Measurements from ENCODE around the gene OSTC.

Gene OSTC

GRCh38 chr4:108644237-108644636 lies 6.2 kb upstream of the OSTC start:
- in situ Hi-C loops (cut with HindIII; ENCODE audit: low sequenced_read_pairs), result no loop called here

DNA sequence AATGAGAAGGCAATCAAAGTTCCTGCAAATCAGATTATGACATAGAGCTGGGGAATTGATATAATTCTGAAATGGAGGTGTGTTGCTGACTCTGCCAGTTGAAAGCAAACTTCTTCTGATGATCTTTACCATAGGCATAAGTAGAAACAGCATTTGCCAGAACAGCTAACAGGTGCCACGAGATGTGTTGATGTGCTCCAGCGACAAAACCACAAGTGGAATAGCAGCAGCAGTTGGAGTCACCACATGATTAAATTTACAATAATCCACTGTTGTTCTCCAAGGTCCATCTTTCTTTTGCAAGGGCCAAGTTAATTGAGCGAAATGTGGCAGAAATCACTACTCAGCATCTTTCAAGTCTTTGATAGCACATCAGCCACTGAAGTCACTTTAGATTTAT lies 3.7 kb upstream of the OSTC start:
- in situ Hi-C loops (cut with HindIII; ENCODE audit: low sequenced_read_pairs), result no loop called here

GRCh38 chr4:108649863-108650211 lies 562 bp upstream of the OSTC start:
- in situ Hi-C loops (cut with HindIII; ENCODE audit: low sequenced_read_pairs), result no loop called here

GRCh38 chr4:108651014-108651791 lies 804 bp downstream of the OSTC start:
- in situ Hi-C loops (cut with HindIII; ENCODE audit: low sequenced_read_pairs), result no loop called here

- in situ Hi-C loops (cut with HindIII; ENCODE audit: low sequenced_read_pairs), result no loop called here
Observed at GRCh38 chr4:108662629-108663028, 12.2 kb downstream of the OSTC start.

DNA sequence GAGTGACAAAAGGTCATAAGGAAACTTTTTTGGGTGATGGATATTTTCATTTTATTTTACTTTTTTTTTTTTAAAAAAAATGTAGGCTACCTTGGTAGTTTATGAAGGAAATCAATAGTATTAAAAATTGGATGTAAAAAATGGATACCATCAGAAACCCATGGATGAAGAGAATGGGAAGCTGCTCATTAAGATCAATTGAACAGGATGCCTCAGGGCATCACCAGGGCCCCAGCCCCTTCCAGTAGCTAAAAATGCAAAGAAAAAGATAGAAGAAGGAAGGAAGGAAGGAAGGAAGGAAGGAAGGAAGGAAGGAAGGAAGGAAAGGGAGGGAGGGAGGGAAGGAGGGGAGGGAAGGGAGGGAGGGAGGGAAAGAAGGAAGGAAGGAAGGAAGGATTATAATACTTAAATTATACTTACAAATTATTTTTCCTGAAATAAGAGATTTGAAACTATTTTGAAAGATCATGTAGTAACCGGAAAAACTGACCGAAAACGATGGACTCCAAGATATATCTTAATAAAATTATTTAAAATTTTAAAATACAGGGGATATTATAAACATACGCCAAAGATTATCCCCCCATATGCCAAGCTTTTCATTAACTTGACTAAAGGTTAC lies 24.1 kb downstream of the OSTC start:
- in situ Hi-C loops (cut with HindIII; ENCODE audit: low sequenced_read_pairs), result no loop called here

DNA sequence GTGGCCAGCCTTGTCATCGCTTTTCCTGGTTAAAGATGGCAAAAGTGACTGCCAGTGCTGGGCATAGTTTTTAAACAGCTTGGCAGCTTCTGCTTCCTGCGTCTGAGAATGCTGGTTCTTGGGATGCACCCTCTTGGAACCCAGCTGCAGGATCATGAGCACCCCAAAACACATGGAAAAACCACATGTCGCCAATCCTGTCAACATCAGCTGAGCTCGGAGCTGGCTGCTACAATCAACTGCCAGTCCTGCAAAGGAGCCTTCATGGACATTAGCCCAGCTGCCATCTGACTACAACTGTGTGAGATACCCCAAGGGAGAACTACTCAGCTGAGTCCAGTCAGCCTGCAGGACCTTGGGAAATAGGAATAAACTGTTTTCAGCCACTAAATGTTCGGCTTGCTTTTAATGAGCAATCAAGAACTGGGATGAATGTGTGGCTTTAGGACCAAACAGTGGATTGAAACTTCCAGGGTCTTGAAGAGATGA lies 31.0 kb downstream of the OSTC start:
- in situ Hi-C loops (cut with HindIII; ENCODE audit: low sequenced_read_pairs), result no loop called here

DNA sequence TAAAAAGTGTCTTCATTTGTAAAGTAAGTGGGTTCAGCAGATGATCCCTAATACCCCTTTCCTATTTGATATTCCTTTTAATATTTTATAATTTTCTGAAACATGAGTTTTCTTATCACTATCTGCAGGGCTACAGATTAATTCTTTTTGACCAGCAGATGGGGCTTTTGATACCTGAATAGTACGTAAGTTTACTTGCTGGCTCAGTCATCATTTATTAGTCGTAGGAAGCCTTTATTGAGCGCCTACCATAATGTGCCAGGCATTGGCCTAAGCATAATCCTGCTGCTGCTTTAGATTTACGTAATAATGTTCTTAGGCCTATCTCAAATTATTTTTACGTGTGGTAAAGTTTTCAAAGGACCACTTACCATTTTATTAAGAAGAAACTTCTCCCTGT lies 33.1 kb downstream of the OSTC start:
- in situ Hi-C loops (cut with HindIII; ENCODE audit: low sequenced_read_pairs), result no loop called here

DNA sequence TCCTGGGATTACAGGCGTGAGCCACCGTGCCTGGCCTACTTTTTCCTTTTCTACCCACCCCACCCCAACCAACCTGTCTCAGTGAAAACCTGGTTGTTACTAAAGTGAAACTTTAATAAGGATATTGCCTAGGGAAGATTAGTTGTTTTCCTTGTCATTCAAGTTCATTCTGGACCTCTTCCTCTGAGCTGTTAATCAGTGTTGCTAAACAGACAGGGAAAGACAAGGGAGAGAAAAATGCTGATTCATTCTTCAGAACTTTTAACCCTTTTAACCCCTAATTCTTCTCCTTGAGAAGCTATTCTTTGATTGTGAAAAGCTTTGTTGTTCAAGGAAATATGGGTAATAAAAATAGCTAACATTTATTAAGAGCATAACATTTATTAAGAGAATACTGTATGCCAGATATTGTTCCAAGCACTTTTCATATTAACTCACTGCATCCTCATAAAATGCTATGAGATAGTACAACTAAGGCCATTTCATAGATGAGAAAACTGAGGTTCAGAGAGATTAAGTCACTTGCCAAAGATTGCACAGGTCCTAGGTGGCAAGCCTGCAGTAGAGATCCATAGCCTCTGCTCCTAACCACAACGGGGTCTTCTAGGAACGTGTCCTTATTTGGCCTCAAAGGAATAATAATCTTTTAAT lies 34.8 kb downstream of the OSTC start:
- in situ Hi-C loops (cut with HindIII; ENCODE audit: low sequenced_read_pairs), result no loop called here

DNA sequence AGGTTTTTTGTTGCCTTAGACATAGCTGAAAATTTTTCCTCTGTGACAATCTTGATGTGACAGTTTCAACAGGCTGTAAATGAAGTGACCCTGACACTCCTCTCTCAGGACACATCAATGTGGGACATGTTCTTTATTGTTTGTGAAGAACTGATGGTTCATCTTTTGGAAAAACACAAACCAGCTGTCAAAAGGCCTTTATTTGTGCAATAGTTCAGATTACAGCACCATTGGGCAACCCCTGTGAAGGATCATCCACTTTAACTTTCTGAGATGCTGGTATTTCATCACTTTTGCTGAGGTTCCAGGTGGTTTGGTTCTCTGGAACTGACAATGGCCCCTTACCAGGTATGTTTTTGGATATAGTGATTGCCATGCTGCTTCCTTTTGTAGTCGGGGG lies 40.3 kb downstream of the OSTC start:
- in situ Hi-C loops (cut with HindIII; ENCODE audit: low sequenced_read_pairs), result no loop called here

DNA sequence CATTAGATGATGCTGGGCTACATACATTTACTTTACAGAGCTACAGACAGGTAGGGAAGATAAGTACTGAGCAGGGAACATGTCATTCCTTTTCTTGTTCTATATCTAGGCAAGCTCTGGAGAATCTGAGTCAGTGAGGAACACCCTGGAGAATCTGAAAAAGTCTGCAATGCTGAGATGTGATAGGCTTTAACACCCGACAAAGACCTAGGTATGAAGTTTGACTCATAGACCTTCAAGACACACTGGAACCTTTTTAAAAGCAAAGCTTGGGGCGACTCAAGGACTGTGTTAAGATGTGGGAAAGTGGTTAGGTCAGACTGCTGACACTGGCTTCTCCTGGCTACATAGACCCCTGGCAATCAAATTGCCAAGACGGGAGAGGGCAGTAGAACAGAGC lies 42.8 kb downstream of the OSTC start:
- in situ Hi-C loops (cut with HindIII; ENCODE audit: low sequenced_read_pairs), result no loop called here

GRCh38 chr4:108693819-108694218 lies 43.4 kb downstream of the OSTC start:
- in situ Hi-C loops (cut with HindIII; ENCODE audit: low sequenced_read_pairs), result no loop called here

GRCh38 chr4:108694423-108694822 lies 44.0 kb downstream of the OSTC start:
- in situ Hi-C loops (cut with HindIII; ENCODE audit: low sequenced_read_pairs), result no loop called here

DNA sequence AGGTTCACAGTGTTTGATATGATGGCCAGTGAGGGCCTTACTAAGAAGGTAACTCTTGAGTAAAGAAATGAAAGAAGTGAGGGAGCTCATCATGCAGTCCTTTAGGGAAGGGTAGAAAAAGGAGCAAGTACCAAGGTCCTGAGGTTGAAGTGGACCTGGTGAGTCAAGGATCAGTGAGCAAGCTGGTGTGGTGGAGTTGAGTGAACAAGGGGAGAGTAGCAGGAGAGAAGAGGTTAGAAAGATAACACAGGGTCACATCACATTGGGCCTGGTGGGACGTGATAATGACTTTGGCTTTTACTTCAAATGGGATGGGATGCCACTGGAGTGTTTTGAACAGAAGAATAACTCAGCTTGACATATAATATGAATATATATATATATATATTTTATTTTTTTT lies 44.7 kb downstream of the OSTC start:
- in situ Hi-C loops (cut with HindIII; ENCODE audit: low sequenced_read_pairs), result no loop called here

DNA sequence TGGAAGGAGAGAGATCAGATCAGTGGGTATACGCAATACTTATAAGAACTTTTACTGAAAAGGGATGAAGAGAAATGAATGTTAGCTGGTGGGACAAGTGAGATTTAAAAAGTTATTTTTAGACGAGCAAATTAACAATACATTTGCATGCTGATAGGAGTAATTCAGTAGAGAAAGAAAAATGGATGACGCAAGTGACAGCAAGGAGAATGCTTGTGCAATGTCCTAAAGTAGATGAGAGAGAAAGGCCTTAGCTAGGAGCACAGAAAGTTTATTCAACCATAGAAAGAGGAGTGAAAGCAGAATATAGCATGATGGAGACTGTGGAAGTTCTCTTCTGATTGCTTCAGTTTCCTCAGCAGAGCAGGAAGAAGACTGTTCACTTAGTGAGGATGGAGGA lies 45.8 kb downstream of the OSTC start:
- in situ Hi-C loops (cut with HindIII; ENCODE audit: low sequenced_read_pairs), result no loop called here

DNA sequence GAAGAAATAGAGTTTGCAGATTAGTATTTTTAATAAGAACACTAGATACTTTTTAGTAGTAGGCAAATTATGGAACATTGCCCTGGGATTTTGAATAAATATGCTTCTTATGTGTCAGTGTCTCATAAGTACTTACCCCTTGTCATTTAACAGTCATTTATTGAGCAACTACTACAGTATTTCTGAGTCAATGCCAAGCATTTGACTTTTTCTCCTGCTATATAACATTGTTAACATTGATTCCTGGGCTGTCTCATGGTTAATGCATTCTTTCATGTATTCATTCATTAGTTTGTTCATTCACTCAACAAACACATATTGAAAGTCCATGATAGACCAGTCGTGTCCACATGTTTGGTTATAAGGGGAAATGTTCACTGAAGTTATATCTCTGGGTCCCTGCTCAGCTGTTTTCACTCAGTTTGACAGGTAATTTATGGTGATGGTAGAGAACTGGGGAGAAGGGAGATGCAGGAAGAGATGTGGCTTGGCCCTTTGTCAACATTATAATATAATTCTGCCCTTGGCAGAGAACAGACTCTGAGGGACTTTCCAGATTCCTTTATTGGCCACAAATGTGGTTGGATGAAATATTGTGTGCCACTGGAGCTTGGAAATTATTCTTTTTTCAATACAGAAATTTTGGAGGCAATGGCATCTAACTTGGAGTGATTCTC lies 49.8 kb downstream of the OSTC start:
- in situ Hi-C loops (cut with HindIII; ENCODE audit: low sequenced_read_pairs), result no loop called here

GRCh38 chr4:108702960-108703359 lies 52.6 kb downstream of the OSTC start:
- in situ Hi-C loops (cut with HindIII; ENCODE audit: low sequenced_read_pairs), result no loop called here

- in situ Hi-C loops (cut with HindIII; ENCODE audit: low sequenced_read_pairs), result no loop called here
Observed at GRCh38 chr4:108703370-108703769, 53.0 kb downstream of the OSTC start.

DNA sequence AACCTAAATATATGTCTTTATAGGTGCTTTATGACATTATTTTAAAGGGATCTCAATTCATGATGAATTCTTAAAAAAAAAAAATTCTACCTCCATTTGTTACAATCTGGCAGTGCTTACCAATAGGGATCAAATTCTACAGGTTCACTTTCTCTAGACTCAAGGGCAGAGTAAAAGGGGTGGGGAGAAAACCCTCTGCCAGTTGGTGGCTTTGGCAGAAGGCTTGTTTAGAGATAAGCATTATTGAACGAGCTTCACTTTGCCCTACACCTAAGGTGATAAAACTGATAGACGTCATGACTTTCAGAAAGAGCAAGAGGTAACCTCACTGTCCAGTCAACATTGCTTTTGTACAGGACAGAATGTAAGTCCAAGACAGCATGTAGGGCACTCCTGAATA lies 53.6 kb downstream of the OSTC start:
- in situ Hi-C loops (cut with HindIII; ENCODE audit: low sequenced_read_pairs), result no loop called here

GRCh38 chr4:108706289-108706688 lies 55.9 kb downstream of the OSTC start:
- in situ Hi-C loops (cut with HindIII; ENCODE audit: low sequenced_read_pairs), result no loop called here

- in situ Hi-C loops (cut with HindIII; ENCODE audit: low sequenced_read_pairs), result no loop called here
Observed at GRCh38 chr4:108709234-108709633, 58.8 kb downstream of the OSTC start.

DNA sequence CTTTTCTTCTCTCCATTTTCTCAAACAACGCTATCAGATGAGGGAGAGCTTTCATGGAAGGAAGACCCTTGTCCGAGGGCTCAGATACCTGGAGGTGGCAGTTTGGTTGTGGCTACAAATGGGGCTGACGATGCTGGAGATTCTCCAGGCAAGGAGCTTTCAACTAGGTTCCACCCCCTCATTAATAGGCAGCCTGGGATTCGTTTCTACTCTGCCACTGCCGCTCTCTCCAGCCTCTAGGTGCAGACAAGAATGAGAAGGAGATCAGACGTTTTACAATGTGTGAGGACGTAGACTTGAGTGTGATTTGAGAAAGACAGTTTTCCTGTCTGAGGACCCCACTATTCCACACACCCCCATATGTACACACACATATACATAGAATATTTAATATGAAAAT lies 59.3 kb downstream of the OSTC start:
- in situ Hi-C loops (cut with HindIII; ENCODE audit: low sequenced_read_pairs), result no loop called here

Measured in endothelial cell of hepatic sinusoid (primary cell).